ENCODE results near the gene FLAD1.

- TF ChIP-seq, protein P1, sequence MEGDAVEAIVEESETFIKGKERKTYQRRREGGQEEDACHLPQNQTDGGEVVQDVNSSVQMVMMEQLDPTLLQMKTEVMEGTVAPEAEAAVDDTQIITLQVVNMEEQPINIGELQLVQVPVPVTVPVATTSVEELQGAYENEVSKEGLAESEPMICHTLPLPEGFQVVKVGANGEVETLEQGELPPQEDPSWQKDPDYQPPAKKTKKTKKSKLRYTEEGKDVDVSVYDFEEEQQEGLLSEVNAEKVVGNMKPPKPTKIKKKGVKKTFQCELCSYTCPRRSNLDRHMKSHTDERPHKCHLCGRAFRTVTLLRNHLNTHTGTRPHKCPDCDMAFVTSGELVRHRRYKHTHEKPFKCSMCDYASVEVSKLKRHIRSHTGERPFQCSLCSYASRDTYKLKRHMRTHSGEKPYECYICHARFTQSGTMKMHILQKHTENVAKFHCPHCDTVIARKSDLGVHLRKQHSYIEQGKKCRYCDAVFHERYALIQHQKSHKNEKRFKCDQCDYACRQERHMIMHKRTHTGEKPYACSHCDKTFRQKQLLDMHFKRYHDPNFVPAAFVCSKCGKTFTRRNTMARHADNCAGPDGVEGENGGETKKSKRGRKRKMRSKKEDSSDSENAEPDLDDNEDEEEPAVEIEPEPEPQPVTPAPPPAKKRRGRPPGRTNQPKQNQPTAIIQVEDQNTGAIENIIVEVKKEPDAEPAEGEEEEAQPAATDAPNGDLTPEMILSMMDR (IDR thresholded peaks at IDR 0.05), result peak in 2 of 6 experiments; percentile 37 to 39
- TF ChIP-seq POLR2A (IDR thresholded peaks at IDR 0.05), result peak in 1 of 4 donors; percentile 14
Measured at GRCh38 chr1:154938604-154939399, 44.3 kb upstream of the FLAD1 start.
